A549 (cell line): ENCODE results near the gene CIROP.

Experiments used
- CEBPB ChIP-seq, 2 experiments: fragments of >200 bp in 1 of 2; sonication (Bioruptor Twin) in 1 of 2; formaldehyde crosslinking in 1 of 2; IDR thresholded peaks; 2 replicates each; pipeline ENCODE4 v1.6.1; 2012 to 2016
- CTCF ChIP-seq: fragments of >200 bp; sonication (Bioruptor Twin); formaldehyde crosslinking; IDR thresholded peaks from 3 replicates; pipeline ENCODE4 v1.5.1; 2016
- EP300 ChIP-seq, 2 experiments: fragments of >200 bp; sonication (Bioruptor Twin); formaldehyde crosslinking; IDR thresholded peaks; 2 replicates in 1 of 2; 3 replicates in 1 of 2; pipeline ENCODE4 v1.6.1; 2016 to 2017
- HOXB5 ChIP-seq: fragments of 250-450 bp; sonication (Bioruptor Pico); IDR thresholded peaks from 2 replicates; pipeline ENCODE4 v1.5.0; 2020; ENCODE audit warnings: mild to moderate bottlenecking, moderate library complexity
- POLR2A ChIP-seq: IDR thresholded peaks from 2 replicates; pipeline ENCODE4 v1.6.1; 2012; ENCODE audit warnings: mild to moderate bottlenecking, low read length
- RCOR1 ChIP-seq: fragments of 150-350 bp; IDR thresholded peaks from 2 replicates; pipeline ENCODE4 v1.6.1; 2014; ENCODE audit warnings: antibody characterized with exemption, low read length, low read depth
- RFX5 ChIP-seq: fragments of 450-650 bp; IDR thresholded peaks from 2 replicates; pipeline ENCODE4 v1.7.1; 2014; ENCODE audit warnings: antibody characterized with exemption, mild to moderate bottlenecking, moderate library complexity
- TP53 ChIP-seq: fragments of 250-450 bp; sonication (Bioruptor Pico); IDR thresholded peaks from 2 replicates; pipeline ENCODE4 v1.5.0; 2021; ENCODE audit warnings: mild to moderate bottlenecking, moderate library complexity
- USF2 ChIP-seq: fragments of 450-650 bp; IDR thresholded peaks from 2 replicates; pipeline ENCODE4 v1.6.1; 2014; ENCODE audit warnings: antibody characterized with exemption
- TF ChIP-seq, protein P1 (sequence below): IDR thresholded peaks from 2 replicates; pipeline ENCODE4 v1.6.1; 2012

DNA sequence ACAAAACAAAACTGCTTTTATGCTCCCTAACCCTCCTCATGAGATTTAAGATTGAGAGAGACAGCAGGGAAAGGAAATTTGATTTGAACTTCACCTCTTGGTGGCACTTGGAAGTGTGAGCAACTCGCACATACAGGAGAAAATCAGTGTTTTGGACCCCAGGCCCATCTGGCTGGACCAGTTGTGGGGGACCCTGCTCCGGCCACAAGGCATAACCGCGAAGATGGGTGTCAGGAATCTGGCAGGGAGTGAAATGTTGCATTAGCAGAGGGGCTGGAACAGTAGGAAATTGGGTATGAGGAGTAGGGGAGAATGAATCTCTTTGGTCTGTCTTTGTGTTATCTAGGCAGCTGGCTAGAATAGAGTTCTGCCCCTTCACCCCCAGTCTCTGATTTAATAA lies 1.2 kb downstream of the CIROP start:
- no peak for TF ChIP-seq CTCF
- TF ChIP-seq, protein P1, sequence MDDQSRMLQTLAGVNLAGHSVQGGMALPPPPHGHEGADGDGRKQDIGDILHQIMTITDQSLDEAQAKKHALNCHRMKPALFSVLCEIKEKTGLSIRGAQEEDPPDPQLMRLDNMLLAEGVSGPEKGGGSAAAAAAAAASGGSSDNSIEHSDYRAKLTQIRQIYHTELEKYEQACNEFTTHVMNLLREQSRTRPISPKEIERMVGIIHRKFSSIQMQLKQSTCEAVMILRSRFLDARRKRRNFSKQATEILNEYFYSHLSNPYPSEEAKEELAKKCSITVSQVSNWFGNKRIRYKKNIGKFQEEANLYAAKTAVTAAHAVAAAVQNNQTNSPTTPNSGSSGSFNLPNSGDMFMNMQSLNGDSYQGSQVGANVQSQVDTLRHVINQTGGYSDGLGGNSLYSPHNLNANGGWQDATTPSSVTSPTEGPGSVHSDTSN = no peak
- TF ChIP-seq RCOR1 = no peak
- no peak for TF ChIP-seq EP300 (IDR thresholded peaks at IDR 0.05)
- no peak for TF ChIP-seq TP53 (CRISPR knock-in tag)
- TF ChIP-seq POLR2A = no peak
- no peak for TF ChIP-seq RFX5
- TF ChIP-seq HOXB5 (CRISPR knock-in tag) = no peak
- no peak for TF ChIP-seq CEBPB (IDR thresholded peaks at IDR 0.05)
- TF ChIP-seq USF2 = no peak
